ENCODE results near the gene NRXN3. TPM values are rescaled to one million over a fixed set of nuclear protein-coding genes. Genes with fewer than 3 reads are reported as not detected.

Gene NRXN3
- total and polyA plus RNA-seq, 2 of the 13 experiments (the other 11 are each of a cell fraction or from before 2014, with no cell fraction given): 0.03 TPM; not detected in 1

GRCh38 chr14:78763746-78764145 is 593.6 kb downstream of the NRXN3 start:
- TF ChIP-seq ZNF775 (CRISPR knock-in tag; IDR thresholded peaks at IDR 0.05; ENCODE audit: borderline replicate concordance): no peak
- TF ChIP-seq ZNF782 (CRISPR knock-in tag; IDR thresholded peaks at IDR 0.05; ENCODE audit: borderline replicate concordance): no peak
- no peak for TF ChIP-seq ZNF674 (CRISPR knock-in tag; IDR thresholded peaks at IDR 0.05; ENCODE audit: low read depth)
- TF ChIP-seq FOXA1 (IDR thresholded peaks at IDR 0.05): no peak
- no peak for TF ChIP-seq FOXA1 (CRISPR knock-in tag; IDR thresholded peaks at IDR 0.05)
- TF ChIP-seq ELK4 (CRISPR knock-in tag; IDR thresholded peaks at IDR 0.05; ENCODE audit: borderline replicate concordance): no peak
- TF ChIP-seq ETV5 (CRISPR knock-in tag; IDR thresholded peaks at IDR 0.05; ENCODE audit: borderline replicate concordance): no peak
- no peak for TF ChIP-seq TERF1 (CRISPR knock-in tag; IDR thresholded peaks at IDR 0.05)
- TF ChIP-seq NR1H2 (CRISPR knock-in tag; IDR thresholded peaks at IDR 0.05; ENCODE audit: borderline replicate concordance, low read depth): no peak
- H3K9ac ChIP-seq (ENCODE audit: insufficient read depth, low read depth, low read length): no peak overlapping the region
- no peaks in the 10 kb centered on the region for H4K20me1 ChIP-seq (ENCODE audit: insufficient read depth, low read length)
- CTCF ChIA-PET (ENCODE audit: low intra/inter-chr PET ratio, low total read pairs): no interaction called here
- intact Hi-C loops (cut with micrococcal nuclease; ENCODE audit: unreplicated experiment) (no loop called here), in situ Hi-C loops (cut with HindIII; ENCODE audit: extremely low pct_ligation_motif_present, low pct_unique_long_range_greater_than_20kb) (no loop called here)
- H3K4me2 ChIP-seq (ENCODE audit: low read depth, low read length): no peak overlapping the region
- H3K4me3 ChIP-seq (replicated peaks in 1 of 3; ENCODE audit: insufficient read depth in 1 of 3, low read depth in 2 of 3, low read length in 3 of 3): no peak overlapping the region
- WGBS (ENCODE audit: low lambda C conversion rate): 13% methylated on average over 1 of the region's 1 CpG
- no peaks in the 10 kb centered on the region for H3K36me3 ChIP-seq (replicated peaks in 1 of 2; ENCODE audit: control insufficient read depth in 1 of 2, insufficient read depth in 2 of 2, low read length in 2 of 2)
- H2AFZ ChIP-seq (ENCODE audit: low read length): no peak overlapping the region
- DNase-seq (ENCODE audit: low spot score) (no peak), FAIRE-seq (no peak), ATAC-seq (no peak)
- BruUV-seq (replicated peaks): no TSS peak
- POLR2A ChIA-PET: no interaction called here
- no peaks in the 10 kb centered on the region for H3K27me3 ChIP-seq (ENCODE audit: control insufficient read depth in 1 of 2, insufficient read depth in 2 of 2, low read length in 2 of 2)
- no peaks in the 10 kb centered on the region for H3K79me2 ChIP-seq (ENCODE audit: insufficient read depth, low read length)
- H3K9me3 ChIP-seq (ENCODE audit: low read length): no peaks in the 10 kb centered on the region
- no peaks in the 10 kb centered on the region for H3K4me1 ChIP-seq (ENCODE audit: insufficient read depth, low read length)
- no peak overlapping the region for H3K27ac ChIP-seq (ENCODE audit: extremely low read length, insufficient read depth, low read length)

All from HepG2 (cell line).